Mesendoderm (in vitro differentiated cells): ENCODE measurements around the gene MPL.

ENCODE experiments used
- DNase-seq: peaks from one replicate; pipeline ENCODE4 v3.0.0; 2013
- H2AK5ac ChIP-seq: 2 replicates; pipeline ENCODE4 v1.6.1; 2013; ENCODE audit warnings: low read length, inconsistent platforms
- H2BK120ac ChIP-seq: 2 replicates; pipeline ENCODE4 v1.6.1; 2013; ENCODE audit warnings: low read depth, mild to moderate bottlenecking, low read length, moderate library complexity, mixed read lengths
- H2BK15ac ChIP-seq: replicated peaks from 2 replicates; pipeline ENCODE4 v1.6.1; 2013; ENCODE audit warnings: low read depth, mild to moderate bottlenecking, moderate library complexity
- H2BK5ac ChIP-seq: 2 replicates; pipeline ENCODE4 v1.6.1; 2013; ENCODE audit warnings: low read length, inconsistent platforms
- H3K18ac ChIP-seq: 2 replicates; pipeline ENCODE4 v1.6.1; 2013; ENCODE audit warnings: mild to moderate bottlenecking, low read length, mixed read lengths
- H3K23ac ChIP-seq: one replicate; pipeline ENCODE4 v1.6.1; 2013; ENCODE audit warnings: low read length
- H3K27ac ChIP-seq: 2 replicates; pipeline ENCODE4 v1.5.1; 2013; ENCODE audit warnings: low read depth, mild to moderate bottlenecking, inconsistent platforms, low read length, moderate library complexity
- H3K27me3 ChIP-seq: 2 replicates; pipeline ENCODE4 v1.6.1; 2013; ENCODE audit warnings: low read length, control low read depth, mild to moderate bottlenecking, inconsistent platforms; ENCODE audit not compliant: insufficient read depth, poor library complexity
- H3K36me3 ChIP-seq: 2 replicates; pipeline ENCODE4 v1.6.1; 2013; ENCODE audit warnings: low read length, inconsistent platforms; ENCODE audit not compliant: control insufficient read depth, insufficient read depth
- H3K4ac ChIP-seq: one replicate; pipeline ENCODE4 v1.6.1; 2013; ENCODE audit warnings: low read depth, mild to moderate bottlenecking, low read length, moderate library complexity
- H3K4me1 ChIP-seq: 2 replicates; pipeline ENCODE4 v1.6.1; 2013; ENCODE audit warnings: low read depth, low read length, inconsistent platforms; ENCODE audit not compliant: control insufficient read depth
- H3K4me2 ChIP-seq: 2 replicates; pipeline ENCODE4 v1.6.1; 2013; ENCODE audit warnings: low read length
- H3K4me3 ChIP-seq: 2 replicates; pipeline ENCODE4 v1.5.1; 2013; ENCODE audit warnings: mild to moderate bottlenecking, low read length
- H3K56ac ChIP-seq: one replicate; pipeline ENCODE4 v1.6.1; 2013; ENCODE audit warnings: low read length
- H3K79me1 ChIP-seq: 2 replicates; pipeline ENCODE4 v1.6.1; 2013; ENCODE audit warnings: low read length, inconsistent platforms
- H3K79me2 ChIP-seq: 2 replicates; pipeline ENCODE4 v1.6.1; 2013; ENCODE audit warnings: mild to moderate bottlenecking, low read length; ENCODE audit not compliant: control insufficient read depth, insufficient read depth
- H3K9ac ChIP-seq: 2 replicates; pipeline ENCODE4 v1.6.1; 2013; ENCODE audit warnings: low read length, inconsistent platforms
- H4K5ac ChIP-seq: one replicate; pipeline ENCODE4 v1.6.1; 2013; ENCODE audit warnings: low read length
- H4K8ac ChIP-seq: one replicate; pipeline ENCODE4 v1.6.1; 2013; ENCODE audit warnings: low read depth, mild to moderate bottlenecking, control low read depth, low read length, moderate library complexity
- WGBS: extraction: QIAGEN DNeasy Blood & Tissue Kit; methylation state at CpG from one replicate; pipeline ENCODE4 v1.1.7; 2013; ENCODE audit warnings: low lambda C conversion rate, missing lambda C conversion rate; ENCODE audit not compliant: insufficient coverage; ENCODE audit errors: extremely low coverage; 5-methylcytosine and 5-hydroxymethylcytosine counted together

The MPL gene

DNA sequence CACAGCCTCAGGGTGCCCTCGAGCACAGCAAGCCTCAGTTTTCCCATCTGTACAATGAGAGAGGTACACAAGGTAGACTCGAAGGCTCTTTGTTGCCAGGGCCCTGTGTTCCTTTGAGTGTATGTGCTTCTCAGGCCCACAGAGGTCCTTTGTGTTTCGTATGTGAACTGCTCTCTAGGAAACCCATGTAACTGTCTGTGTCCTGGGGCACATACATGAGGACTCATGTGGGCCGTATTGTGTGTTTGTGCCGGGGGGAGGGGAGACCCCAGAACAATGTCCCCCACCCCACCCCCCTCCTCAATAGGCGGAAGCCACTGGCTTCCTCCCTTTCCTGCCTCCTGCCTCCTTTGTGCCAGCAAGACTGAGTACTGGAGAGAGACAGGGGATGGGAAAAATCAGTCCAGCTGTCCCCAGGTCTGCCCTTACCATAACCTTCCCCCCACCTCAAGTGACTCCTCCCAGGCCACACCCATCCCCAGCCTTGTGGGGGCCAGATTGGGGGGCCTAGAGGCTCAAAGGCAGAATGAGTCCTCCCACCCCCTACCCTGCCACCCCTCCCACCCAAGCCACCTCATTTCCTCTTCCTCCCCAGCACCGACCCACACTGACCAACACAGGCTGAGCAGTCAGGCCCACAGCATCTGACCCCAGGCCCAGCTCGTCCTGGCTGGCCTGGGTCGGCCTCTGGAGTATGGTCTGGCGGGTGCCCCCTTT, 37.1 kb upstream of the MPL start, which contains the start of gene TIE1:
Gene TIE1, plus strand, starts transcription at position 605 of the 717 bp plus-strand sequence. Its CDS starts 90 bp downstream, at position 695.
- Histone ChIP-seq H3K4me1 (no peaks in the 10 kb centered on the region), H3K18ac (no peak within 1 kb of the TSS), H3K79me1 (no peaks in the 10 kb centered on the region), H2BK5ac (no peak within 1 kb of the TSS), H4K5ac (no peak within 1 kb of the TSS), H3K4me2 (no peak within 1 kb of the TSS), H3K4me3 (no peak within 1 kb of the TSS), H2AK5ac (no peak within 1 kb of the TSS), H2BK15ac (no peak within 1 kb of the TSS), H3K23ac (no peak within 1 kb of the TSS), H4K8ac (no peak within 1 kb of the TSS), H3K79me2 (no peaks in the 10 kb centered on the region), H3K27ac (no peak within 1 kb of the TSS), H2BK120ac (no peak within 1 kb of the TSS), H3K36me3 (no peaks in the 10 kb centered on the region), H3K56ac (no peak within 1 kb of the TSS), H3K4ac (no peak within 1 kb of the TSS), H3K9ac (no peak within 1 kb of the TSS), H3K27me3 (no peaks in the 10 kb centered on the region)
- no peak for DNase-seq
- WGBS = no CpG with 5 or more reads among the region's 10 CpGs

DNA sequence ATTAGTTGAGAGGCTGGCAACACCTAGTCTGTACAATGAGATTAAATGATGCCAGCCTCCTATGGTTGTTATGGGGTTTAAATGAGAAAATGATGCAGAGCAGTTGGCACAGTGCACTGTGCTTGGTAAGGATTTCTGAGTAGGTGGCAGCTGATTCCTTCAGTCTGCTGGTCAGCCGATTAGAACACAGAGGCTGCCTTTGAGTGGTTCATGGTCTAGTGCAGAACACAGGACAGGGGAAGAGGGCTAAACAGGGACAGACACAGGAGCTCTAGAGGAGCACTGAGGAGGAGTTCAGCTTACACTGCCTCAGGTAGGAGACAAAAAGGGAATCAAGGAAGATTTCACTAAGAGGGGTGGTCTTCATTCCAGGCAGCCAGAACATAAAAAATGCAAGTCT, 35.4 kb upstream of the MPL start:
- H3K79me1 ChIP-seq = no peaks in the 10 kb centered on the region
- H3K56ac ChIP-seq = no peak overlapping the region
- H3K4me1 ChIP-seq = no peaks in the 10 kb centered on the region
- no peak overlapping the region for H3K27ac ChIP-seq
- H3K9ac ChIP-seq = no peak overlapping the region
- H2BK5ac ChIP-seq = no peak overlapping the region
- no peak overlapping the region for H4K5ac ChIP-seq
- no peaks in the 10 kb centered on the region for H3K79me2 ChIP-seq
- no peak overlapping the region for H2BK15ac ChIP-seq
- H2AK5ac ChIP-seq = no peak overlapping the region
- no peak overlapping the region for H3K18ac ChIP-seq
- no peak overlapping the region for H3K4ac ChIP-seq
- H3K4me3 ChIP-seq = no peak overlapping the region
- no peak overlapping the region for H3K4me2 ChIP-seq
- no CpG with 5 or more reads among the region's 1 CpG for WGBS
- H4K8ac ChIP-seq = no peak overlapping the region
- H3K27me3 ChIP-seq = no peaks in the 10 kb centered on the region
- DNase-seq = no peak
- no peak overlapping the region for H3K23ac ChIP-seq
- no peaks in the 10 kb centered on the region for H3K36me3 ChIP-seq
- H2BK120ac ChIP-seq = no peak overlapping the region

DNA sequence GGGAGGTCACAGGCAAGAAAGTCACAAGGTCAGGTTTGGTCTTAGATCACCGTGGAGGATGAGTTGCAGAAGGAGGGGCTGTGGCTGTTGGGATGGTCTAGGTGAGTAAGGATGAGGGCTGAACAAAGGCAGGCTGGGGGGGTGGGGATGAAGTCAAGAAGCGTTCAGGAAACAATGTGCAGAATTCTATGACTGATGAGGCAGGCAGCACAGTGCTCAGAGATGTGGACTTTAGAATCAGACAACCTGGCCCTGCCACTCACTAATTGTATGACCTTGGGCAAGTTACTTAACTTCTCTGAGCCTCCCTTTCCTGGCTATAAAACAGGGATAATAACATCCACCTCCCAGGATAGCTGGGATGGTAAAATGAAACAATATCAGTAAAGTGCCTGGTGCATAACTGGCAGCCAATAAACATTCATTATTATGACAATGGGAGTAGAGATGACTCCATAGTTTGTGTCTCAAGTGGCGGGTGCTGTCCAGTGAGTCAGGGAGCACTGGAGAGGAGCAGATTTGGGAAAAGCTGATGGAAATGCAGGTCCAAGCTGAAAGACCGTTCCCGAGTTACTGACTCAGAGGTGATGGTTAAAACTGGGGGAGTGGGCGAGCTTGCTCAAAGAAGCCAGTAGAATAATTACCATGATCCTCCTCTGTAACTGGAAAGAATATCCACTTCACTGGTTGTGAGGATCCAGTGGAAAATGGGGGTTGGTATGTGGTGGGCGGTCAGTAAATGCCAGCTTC, 34.7 kb upstream of the MPL start:
- whole genome bisulfite sequencing = no CpG with 5 or more reads among the region's 7 CpGs
- H3K36me3 ChIP-seq = no peaks in the 10 kb centered on the region
- H3K79me2 ChIP-seq = no peaks in the 10 kb centered on the region

DNA sequence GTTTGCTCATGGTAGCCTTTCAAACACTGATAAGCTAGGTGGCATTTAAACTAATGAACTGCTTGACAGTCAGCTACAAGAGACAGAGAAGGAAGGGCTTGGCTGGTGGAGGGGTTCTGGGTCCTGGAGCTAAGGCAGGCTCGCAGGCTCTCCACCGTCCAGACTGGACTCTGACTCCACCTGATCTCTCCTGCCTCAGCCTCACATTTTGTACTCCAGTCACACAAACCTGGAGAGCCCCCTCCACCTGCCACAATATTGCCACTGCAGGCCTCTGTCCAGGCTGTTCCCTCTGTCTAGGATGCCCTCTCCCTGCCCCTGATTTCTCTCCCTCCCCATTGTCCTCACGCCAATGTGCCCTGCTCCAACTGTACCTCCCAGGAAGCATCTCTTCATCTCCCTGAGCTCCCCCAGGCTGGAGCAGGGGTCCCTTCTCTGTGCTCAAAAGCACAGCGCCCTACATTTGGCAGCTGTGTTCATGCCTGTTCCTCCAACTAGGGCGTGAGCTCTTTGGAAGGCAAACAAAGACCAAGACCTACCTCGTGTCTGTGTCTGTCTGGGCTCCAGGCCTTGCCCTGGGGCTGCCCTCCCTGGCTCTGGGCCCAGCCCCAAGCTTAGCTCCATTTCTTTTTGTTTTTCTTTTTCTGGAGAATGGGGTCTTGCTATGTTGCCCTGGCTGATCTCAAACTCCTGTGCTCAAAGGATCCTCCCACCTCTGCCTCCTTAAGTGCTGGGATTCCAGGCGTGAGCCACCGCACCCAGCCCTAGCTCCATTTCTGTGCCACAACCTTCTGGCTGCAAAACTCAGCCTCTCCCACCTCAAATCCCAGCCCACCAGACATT, 33.9 kb upstream of the MPL start:
- Histone ChIP-seq H3K79me1 (no peaks in the 10 kb centered on the region), H3K27ac (no peak overlapping the region), H3K79me2 (no peaks in the 10 kb centered on the region), H3K9ac (no peak overlapping the region), H4K5ac (no peak overlapping the region), H3K27me3 (no peaks in the 10 kb centered on the region), H2BK15ac (no peak overlapping the region), H3K4ac (no peak overlapping the region), H3K23ac (no peak overlapping the region), H3K56ac (no peak overlapping the region), H3K18ac (no peak overlapping the region), H3K4me2 (no peak overlapping the region), H4K8ac (no peak overlapping the region), H2BK5ac (no peak overlapping the region), H3K4me3 (no peak overlapping the region), H3K36me3 (no peaks in the 10 kb centered on the region), H3K4me1 (no peaks in the 10 kb centered on the region), H2AK5ac (no peak overlapping the region), H2BK120ac (no peak overlapping the region)
- DNase-seq = no peak
- no CpG with 5 or more reads among the region's 8 CpGs for WGBS

More for the DNA sequence above, 34.7 kb upstream of the MPL start:
- Histone ChIP-seq H2AK5ac (no peak overlapping the region), H3K9ac (no peak overlapping the region), H2BK120ac (no peak overlapping the region), H3K4me3 (no peak overlapping the region), H3K56ac (no peak overlapping the region), H3K23ac (no peak overlapping the region), H3K79me1 (no peaks in the 10 kb centered on the region), H3K4me1 (no peaks in the 10 kb centered on the region), H4K5ac (no peak overlapping the region), H3K4me2 (no peak overlapping the region), H2BK5ac (no peak overlapping the region), H3K4ac (no peak overlapping the region), H3K18ac (no peak overlapping the region), H4K8ac (no peak overlapping the region), H3K27me3 (no peaks in the 10 kb centered on the region), H2BK15ac (no peak overlapping the region), H3K27ac (no peak overlapping the region)
- no peak for DNase-seq

DNA sequence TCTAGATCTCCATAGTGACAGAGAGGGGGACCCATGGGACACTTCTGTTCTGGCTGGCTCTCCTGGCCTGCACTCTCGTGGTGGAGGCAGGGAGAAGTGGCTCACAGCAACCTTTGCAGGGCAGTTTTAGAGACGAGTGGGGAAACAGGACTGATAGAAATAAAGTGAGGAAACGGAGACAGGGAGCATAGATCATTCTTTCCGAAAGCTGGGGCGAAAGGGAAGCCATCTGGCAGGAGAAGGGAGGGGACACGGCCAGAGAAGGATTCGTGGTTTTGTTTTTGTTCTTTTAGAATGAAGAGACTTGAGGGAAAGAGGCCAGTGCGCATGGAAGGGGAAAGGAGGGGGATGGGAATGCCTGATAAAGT, 33.3 kb upstream of the MPL start:
- Histone ChIP-seq H4K5ac (no peak overlapping the region), H3K4me2 (no peak overlapping the region), H3K79me1 (no peaks in the 10 kb centered on the region), H4K8ac (no peak overlapping the region), H3K18ac (no peak overlapping the region), H3K36me3 (no peaks in the 10 kb centered on the region), H2AK5ac (no peak overlapping the region), H2BK15ac (no peak overlapping the region), H3K4me1 (no peaks in the 10 kb centered on the region), H3K4ac (no peak overlapping the region), H2BK120ac (no peak overlapping the region), H3K9ac (no peak overlapping the region), H3K56ac (no peak overlapping the region), H3K4me3 (no peak overlapping the region), H3K27ac (no peak overlapping the region), H3K79me2 (no peaks in the 10 kb centered on the region), H2BK5ac (no peak overlapping the region), H3K23ac (no peak overlapping the region), H3K27me3 (no peaks in the 10 kb centered on the region)
- DNase-seq = no peak
- WGBS = no CpG with 5 or more reads among the region's 8 CpGs
